ENCODE results near the gene PSME1. TPM values are rescaled to one million over a fixed set of nuclear protein-coding genes. Genes with fewer than 3 reads are reported as not detected.

PSME1 gene
- total and polyA plus RNA-seq, 2 of the 13 experiments (the other 11 are each of a cell fraction or from before 2014, with no cell fraction given): 159 to 608 TPM

GRCh38 chr14:24141097-24141880 is 5.3 kb downstream of the PSME1 start, which contains the start of gene EMC9 (continued):
- TF ChIP-seq ZNF704 (CRISPR knock-in tag; IDR thresholded peaks at IDR 0.05; ENCODE audit: borderline replicate concordance): peak; percentile 99
- peak; percentile 99 for TF ChIP-seq NFYB (CRISPR knock-in tag; IDR thresholded peaks at IDR 0.05)
- TF ChIP-seq GMEB1 (CRISPR knock-in tag; IDR thresholded peaks at IDR 0.05; ENCODE audit: borderline replicate concordance): peak; percentile 72
- no peak; the same call in 1 of the 2 replicates for TF ChIP-seq ZNF143 (CRISPR knock-in tag; IDR thresholded peaks at IDR 0.05)
- no peak; the same call in none of the 2 replicates for TF ChIP-seq BRCA1 (CRISPR knock-in tag; IDR thresholded peaks at IDR 0.05)
- TF ChIP-seq DNMT3B (CRISPR knock-in tag; conservative IDR thresholded peaks at IDR 0.05): peak; percentile 77; the same call in 1 of the 2 replicates
- peak; percentile 97; the same call in 1 of the 2 replicates for TF ChIP-seq DMTF1 (CRISPR knock-in tag; IDR thresholded peaks at IDR 0.05)
- peak; percentile 95; the same call in 1 of the 2 replicates for TF ChIP-seq ZNF766 (CRISPR knock-in tag; IDR thresholded peaks at IDR 0.05; ENCODE audit: borderline replicate concordance)
- TF ChIP-seq RBFOX2 (IDR thresholded peaks at IDR 0.05; ENCODE audit: low read depth, low read length): peak; percentile 100
- no peak for TF ChIP-seq ZNF572 (CRISPR knock-in tag; IDR thresholded peaks at IDR 0.05)
- TF ChIP-seq ZNF891 (CRISPR knock-in tag; IDR thresholded peaks at IDR 0.05): no peak
- TF ChIP-seq ZNF639 (CRISPR knock-in tag; conservative IDR thresholded peaks at IDR 0.05): peak; percentile 82
- TF ChIP-seq ISL2 (CRISPR knock-in tag; IDR thresholded peaks at IDR 0.05): peak; percentile 78
- TF ChIP-seq CENPBD1 (CRISPR knock-in tag; IDR thresholded peaks at IDR 0.05; ENCODE audit: borderline replicate concordance, low read depth): no peak
- peak; percentile 77; the same call in 1 of the 2 replicates for TF ChIP-seq ELF4 (CRISPR knock-in tag; IDR thresholded peaks at IDR 0.05; ENCODE audit: borderline replicate concordance)
- TF ChIP-seq PRMT3 (CRISPR knock-in tag; IDR thresholded peaks at IDR 0.05; ENCODE audit: borderline replicate concordance, low read depth): no peak
- TF ChIP-seq ZBTB3 (CRISPR knock-in tag; IDR thresholded peaks at IDR 0.05; ENCODE audit: borderline replicate concordance, low read depth): peak; percentile 94
- peak; percentile 87 for TF ChIP-seq ZIK1 (CRISPR knock-in tag; IDR thresholded peaks at IDR 0.05; ENCODE audit: borderline replicate concordance, low read depth)
- TF ChIP-seq ZNF33A (CRISPR knock-in tag; IDR thresholded peaks at IDR 0.05; ENCODE audit: borderline replicate concordance): no peak
- TF ChIP-seq SAFB2 (CRISPR knock-in tag; IDR thresholded peaks at IDR 0.05; ENCODE audit: borderline replicate concordance, low read depth): peak; percentile 99

Data from HepG2 (cell line).